Heart left ventricle (tissue), 13 donors: ENCODE results near the gene IGF2BP3.

Experiments used
- POLR2A ChIP-seq, 2 donors: fragments of 450-650 bp; IDR thresholded peaks; one replicate each; pipeline ENCODE4 v1.6.1; 2017; ENCODE audit warnings: antibody characterized with exemption in 2 of 2, mild to moderate bottlenecking in 2 of 2, moderate library complexity in 2 of 2
- TF ChIP-seq, protein P1 (sequence below), 12 donors: fragments of 200-600 bp; sonication (generic) in 4 of 12; IDR thresholded peaks; one replicate each; pipeline versions ENCODE4 v1.5.0 to v1.8.0; 2018 to 2022; ENCODE audit warnings: antibody characterized with exemption in 12 of 12, mild to moderate bottlenecking in 5 of 12
- donor health status: ischemic (EF 13 %, LVEDD 7.1; RV severe dilation, severe dysfunction).
- donor health status: DM: no; HTN: yes; CAD: no.
- donor health status: DM: no; HTN: no; CAD: no.
- donor health status: ischemic (EF 25% LVEDD 6.9; RV normal size, moderate dysfunction).
- donor health status: ischemic (EF 25% LVEDD 5.7; RV mildly dilated, moderate dysfunction).
- donor health status: ischemic (EF 35%, LVEDD 5.7; RV mildly dilated, moderate dysfunction).
- donor health status: nonischemic (EF 11% LVEDD 7.7; RV severe dilation, severe dysfunction).
- donor health status: DM: yes; HTN: yes; CAD: no.
- donor health status: PGD.
- donor health status: ischemic (EF 29% LVEDD 5.4; RV normal size, mild dysfunction).
- donor health status: nonischemic (EF 23%, LVEDD 6.1; RV moderate dilation, normal function).

- TF ChIP-seq, protein P1, sequence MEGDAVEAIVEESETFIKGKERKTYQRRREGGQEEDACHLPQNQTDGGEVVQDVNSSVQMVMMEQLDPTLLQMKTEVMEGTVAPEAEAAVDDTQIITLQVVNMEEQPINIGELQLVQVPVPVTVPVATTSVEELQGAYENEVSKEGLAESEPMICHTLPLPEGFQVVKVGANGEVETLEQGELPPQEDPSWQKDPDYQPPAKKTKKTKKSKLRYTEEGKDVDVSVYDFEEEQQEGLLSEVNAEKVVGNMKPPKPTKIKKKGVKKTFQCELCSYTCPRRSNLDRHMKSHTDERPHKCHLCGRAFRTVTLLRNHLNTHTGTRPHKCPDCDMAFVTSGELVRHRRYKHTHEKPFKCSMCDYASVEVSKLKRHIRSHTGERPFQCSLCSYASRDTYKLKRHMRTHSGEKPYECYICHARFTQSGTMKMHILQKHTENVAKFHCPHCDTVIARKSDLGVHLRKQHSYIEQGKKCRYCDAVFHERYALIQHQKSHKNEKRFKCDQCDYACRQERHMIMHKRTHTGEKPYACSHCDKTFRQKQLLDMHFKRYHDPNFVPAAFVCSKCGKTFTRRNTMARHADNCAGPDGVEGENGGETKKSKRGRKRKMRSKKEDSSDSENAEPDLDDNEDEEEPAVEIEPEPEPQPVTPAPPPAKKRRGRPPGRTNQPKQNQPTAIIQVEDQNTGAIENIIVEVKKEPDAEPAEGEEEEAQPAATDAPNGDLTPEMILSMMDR (IDR thresholded peaks at IDR 0.05) = no peak
- TF ChIP-seq POLR2A (IDR thresholded peaks at IDR 0.05) = no peak
These were observed 182.7 kb downstream of the IGF2BP3 start for GRCh38 chr7:23287612-23288011.
